Trophoblast cell (in vitro differentiated cells and primary cell): Measurements from ENCODE around the gene HDC.

Experiments
- DNase-seq, 2 donors: peaks; one replicate each; pipeline ENCODE4 v3.0.0-alpha.2; 2016
- H2AFZ ChIP-seq: 2 replicates; pipeline ENCODE4 v1.6.1; 2013; ENCODE audit warnings: low read length, moderate library complexity, mild to moderate bottlenecking; ENCODE audit not compliant: insufficient read depth, poor library complexity
- H2AK5ac ChIP-seq: 2 replicates; pipeline ENCODE4 v1.6.1; 2013; ENCODE audit warnings: mild to moderate bottlenecking, low read length
- H2BK120ac ChIP-seq: 2 replicates; pipeline ENCODE4 v1.6.1; 2013; ENCODE audit warnings: low read length, mild to moderate bottlenecking, moderate library complexity; ENCODE audit not compliant: insufficient read depth, poor library complexity
- H2BK12ac ChIP-seq: 2 replicates; pipeline ENCODE4 v1.6.1; 2013; ENCODE audit warnings: mild to moderate bottlenecking, low read length, moderate library complexity
- H2BK5ac ChIP-seq: 2 replicates; pipeline ENCODE4 v1.6.1; 2013; ENCODE audit warnings: low read length, low read depth, moderate library complexity, mild to moderate bottlenecking; ENCODE audit not compliant: poor library complexity
- H3K14ac ChIP-seq: 2 replicates; pipeline ENCODE4 v1.6.1; 2013; ENCODE audit warnings: mild to moderate bottlenecking, low read length
- H3K18ac ChIP-seq: 2 replicates; pipeline ENCODE4 v1.6.1; 2013; ENCODE audit warnings: mild to moderate bottlenecking, low read length
- H3K23ac ChIP-seq: 2 replicates; pipeline ENCODE4 v1.6.1; 2013; ENCODE audit warnings: low read length
- H3K27ac ChIP-seq: 2 replicates; pipeline ENCODE4 v1.5.1; 2013; ENCODE audit warnings: low read depth, mild to moderate bottlenecking, inconsistent platforms, low read length, moderate library complexity
- H3K27me3 ChIP-seq: 2 replicates; pipeline ENCODE4 v1.6.1; 2013; ENCODE audit warnings: inconsistent platforms, mild to moderate bottlenecking, low read length, moderate library complexity; ENCODE audit not compliant: insufficient read depth
- H3K36me3 ChIP-seq, 2 experiments: 1 replicate in 1 of 2; 2 replicates in 1 of 2; pipeline ENCODE4 v1.6.1; 2013; ENCODE audit warnings: low read length in 2 of 2, mild to moderate bottlenecking in 2 of 2, moderate library complexity in 1 of 2; ENCODE audit not compliant: insufficient read depth in 2 of 2, control insufficient read depth in 1 of 2
- H3K4ac ChIP-seq: 2 replicates; pipeline ENCODE4 v1.6.1; 2013; ENCODE audit warnings: low read depth, mild to moderate bottlenecking, low read length, moderate library complexity
- H3K4me1 ChIP-seq, 2 experiments: 1 replicate in 1 of 2; 2 replicates in 1 of 2; pipeline ENCODE4 v1.6.1; 2013; ENCODE audit warnings: low read length in 2 of 2, mild to moderate bottlenecking in 2 of 2, moderate library complexity in 1 of 2; ENCODE audit not compliant: insufficient read depth in 2 of 2, control insufficient read depth in 1 of 2
- H3K4me2 ChIP-seq: 2 replicates; pipeline ENCODE4 v1.6.1; 2013; ENCODE audit warnings: inconsistent platforms, mild to moderate bottlenecking, low read length, moderate library complexity
- H3K4me3 ChIP-seq: 2 replicates; pipeline ENCODE4 v1.5.1; 2013; ENCODE audit warnings: mild to moderate bottlenecking, low read depth, low read length, inconsistent platforms
- H3K79me1 ChIP-seq: one replicate; pipeline ENCODE4 v1.6.1; 2013; ENCODE audit warnings: low read length
- H3K79me2 ChIP-seq: 2 replicates; pipeline ENCODE4 v1.6.1; 2013; ENCODE audit warnings: low read length, mild to moderate bottlenecking; ENCODE audit not compliant: control insufficient read depth, insufficient read depth, poor library complexity
- H3K9ac ChIP-seq: 2 replicates; pipeline ENCODE4 v1.6.1; 2013; ENCODE audit warnings: mild to moderate bottlenecking, low read length
- H3K9me3 ChIP-seq: 2 replicates; pipeline ENCODE4 v1.6.1; 2013; ENCODE audit warnings: low read depth, mild to moderate bottlenecking, control low read depth, inconsistent platforms, low read length; ENCODE audit not compliant: insufficient read depth
- H4K12ac ChIP-seq: 2 replicates; pipeline ENCODE4 v1.6.1; 2013; ENCODE audit warnings: low read depth, mild to moderate bottlenecking, low read length, moderate library complexity
- H4K8ac ChIP-seq: 2 replicates; pipeline ENCODE4 v1.6.1; 2013; ENCODE audit warnings: low read depth, mild to moderate bottlenecking, low read length, moderate library complexity
- H4K91ac ChIP-seq: one replicate; pipeline ENCODE4 v1.6.1; 2013; ENCODE audit warnings: low read depth, mild to moderate bottlenecking, low read length, moderate library complexity
- WGBS: extraction: QIAGEN DNeasy Blood & Tissue Kit; methylation state at CpG from one replicate; pipeline ENCODE4 v1.1.7; 2013; ENCODE audit warnings: missing lambda C conversion rate; ENCODE audit not compliant: insufficient read length, insufficient coverage; ENCODE audit errors: extremely low coverage; 5-methylcytosine and 5-hydroxymethylcytosine counted together

Gene HDC

DNA sequence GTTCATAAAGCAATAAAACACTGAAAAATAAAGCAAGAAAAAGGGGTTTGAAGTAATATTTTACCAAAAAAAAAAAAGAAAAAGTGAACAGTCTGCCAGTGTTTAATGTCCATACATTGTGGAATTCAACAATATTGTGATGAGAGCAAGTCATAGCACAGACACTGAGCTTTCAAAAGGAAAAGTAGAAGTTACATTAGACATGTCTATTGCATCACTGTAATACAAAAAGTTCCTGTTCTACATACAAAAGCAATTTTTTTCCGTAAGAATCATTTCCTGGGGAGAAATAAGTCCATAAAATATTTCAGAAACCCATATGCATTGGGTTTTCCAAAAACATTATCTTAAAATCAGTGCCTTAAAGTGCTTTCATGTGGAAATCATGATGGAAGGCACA is 11.8 kb upstream of the HDC start:
- Histone ChIP-seq H3K14ac (no peak overlapping the region), H3K4ac (no peak overlapping the region), H2BK120ac (no peak overlapping the region), H3K4me2 (no peak overlapping the region), H3K4me3 (no peak overlapping the region), H3K23ac (no peak overlapping the region), H4K91ac (no peak overlapping the region), H3K27ac (no peak overlapping the region), H4K8ac (no peak overlapping the region), H3K9me3 (no peaks in the 10 kb centered on the region), H3K36me3 (peaks cover 0 to 5% of the 10 kb centered on the region in 2 experiments), H3K9ac (no peak overlapping the region), H2BK12ac (no peak overlapping the region), H4K12ac (no peak overlapping the region), H3K4me1 (no peaks in the 10 kb centered on the region), H2AFZ (no peak overlapping the region), H3K18ac (no peak overlapping the region), H2BK5ac (no peak overlapping the region), H3K79me1 (no peaks in the 10 kb centered on the region), H2AK5ac (no peak overlapping the region), H3K27me3 (no peaks in the 10 kb centered on the region), H3K79me2 (no peaks in the 10 kb centered on the region)
- DNase-seq, result no peak
- WGBS, result no CpG with 5 or more reads among the region's 1 CpG

DNA sequence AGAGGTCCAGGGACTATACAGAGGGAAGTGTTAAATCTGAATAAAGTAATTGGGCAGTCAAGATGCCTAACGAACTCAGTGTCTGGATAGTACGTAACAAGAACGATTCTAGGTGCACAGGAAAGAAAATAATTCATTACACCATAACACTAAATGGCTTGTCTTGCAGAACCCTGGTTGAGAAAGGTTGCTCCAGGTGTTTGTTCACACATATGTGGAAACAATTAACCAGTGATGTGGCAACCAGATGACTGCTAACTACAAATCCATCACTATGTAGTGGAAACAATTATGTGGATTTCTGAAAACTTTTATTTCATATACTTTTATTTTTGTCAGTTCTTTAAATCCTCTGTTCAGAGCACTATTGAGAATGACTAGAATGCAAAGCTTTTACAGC is 10.4 kb upstream of the HDC start:
- Histone ChIP-seq H2BK12ac (no peak overlapping the region), H4K91ac (no peak overlapping the region), H2BK5ac (no peak overlapping the region), H4K8ac (no peak overlapping the region), H2AK5ac (no peak overlapping the region), H3K9me3 (no peaks in the 10 kb centered on the region), H3K9ac (no peak overlapping the region), H3K27ac (no peak overlapping the region), H2AFZ (no peak overlapping the region), H3K36me3 (peaks cover 0 to 4% of the 10 kb centered on the region in 2 experiments), H3K4me3 (no peak overlapping the region), H4K12ac (no peak overlapping the region), H3K14ac (no peak overlapping the region), H2BK120ac (no peak overlapping the region), H3K4me2 (no peak overlapping the region), H3K79me1 (no peaks in the 10 kb centered on the region), H3K23ac (no peak overlapping the region), H3K4ac (no peak overlapping the region), H3K27me3 (no peaks in the 10 kb centered on the region), H3K18ac (no peak overlapping the region), H3K4me1 (no peaks in the 10 kb centered on the region), H3K79me2 (no peaks in the 10 kb centered on the region)
- no peak for DNase-seq
- no CpG with 5 or more reads among the region's 3 CpGs for WGBS

DNA sequence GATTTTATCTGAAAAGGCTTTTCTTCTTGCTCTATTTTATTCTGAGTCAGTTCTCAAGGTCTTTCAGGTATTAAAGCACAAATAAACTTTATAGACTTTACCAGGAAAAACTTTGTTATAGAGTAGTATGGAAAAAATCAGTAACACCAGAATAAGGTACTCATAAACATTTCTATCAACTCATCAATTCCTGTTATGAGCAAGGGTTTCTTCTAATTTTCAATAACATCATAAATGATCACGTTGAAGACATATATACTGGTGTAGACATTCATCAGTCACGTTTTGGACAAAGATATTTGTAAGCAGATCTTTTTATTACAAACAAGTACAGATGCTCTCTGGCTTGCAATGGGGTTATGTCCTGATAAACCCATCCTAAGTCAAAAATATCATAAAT is 9.6 kb upstream of the HDC start:
- no peak overlapping the region for H4K8ac ChIP-seq
- no peak overlapping the region for H3K23ac ChIP-seq
- no peaks in the 10 kb centered on the region for H3K36me3 ChIP-seq
- no peaks in the 10 kb centered on the region for H3K79me2 ChIP-seq
- H2AFZ ChIP-seq, result no peak overlapping the region
- H3K4me3 ChIP-seq, result no peak overlapping the region
- no peaks in the 10 kb centered on the region for H3K79me1 ChIP-seq
- H3K9me3 ChIP-seq, result no peaks in the 10 kb centered on the region
- no peak for DNase-seq
- H3K4me1 ChIP-seq, result no peaks in the 10 kb centered on the region
- H3K14ac ChIP-seq, result no peak overlapping the region
- H2BK12ac ChIP-seq, result no peak overlapping the region
- no peak overlapping the region for H2BK5ac ChIP-seq
- H4K91ac ChIP-seq, result no peak overlapping the region
- H3K9ac ChIP-seq, result no peak overlapping the region
- no peak overlapping the region for H2AK5ac ChIP-seq
- H3K27ac ChIP-seq, result no peak overlapping the region
- no peak overlapping the region for H3K4ac ChIP-seq
- no peaks in the 10 kb centered on the region for H3K27me3 ChIP-seq
- no peak overlapping the region for H2BK120ac ChIP-seq
- no peak overlapping the region for H3K4me2 ChIP-seq
- no peak overlapping the region for H3K18ac ChIP-seq
- H4K12ac ChIP-seq, result no peak overlapping the region
- WGBS, result no CpG with 5 or more reads among the region's 2 CpGs

DNA sequence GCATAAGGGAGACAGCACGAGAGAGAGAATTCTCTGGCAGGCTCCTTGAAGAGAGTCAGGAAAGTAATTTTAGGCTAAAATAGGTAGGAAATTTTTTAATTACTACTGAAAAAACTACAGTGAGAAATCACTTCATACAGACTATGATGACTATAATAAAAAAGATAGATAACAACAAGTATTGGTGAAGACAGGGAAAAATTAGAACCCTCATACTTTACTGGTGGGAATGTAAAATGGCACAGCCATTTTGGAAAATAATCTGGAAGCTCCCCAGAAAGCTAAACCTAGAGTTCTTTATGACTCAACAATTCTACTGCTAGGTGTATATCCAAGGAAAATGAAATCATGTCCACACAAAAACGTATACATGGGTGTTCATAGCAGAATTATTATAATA is 2.1 kb upstream of the HDC start:
- Histone ChIP-seq H3K27me3 (no peaks in the 10 kb centered on the region), H3K14ac (no peak overlapping the region), H3K9ac (no peak overlapping the region), H4K12ac (no peak overlapping the region), H3K79me1 (no peaks in the 10 kb centered on the region), H4K91ac (no peak overlapping the region), H2BK12ac (no peak overlapping the region), H2AK5ac (no peak overlapping the region), H3K79me2 (no peaks in the 10 kb centered on the region), H2BK120ac (no peak overlapping the region), H3K36me3 (no peaks in the 10 kb centered on the region), H3K4ac (no peak overlapping the region), H3K23ac (no peak overlapping the region), H3K4me2 (no peak overlapping the region), H3K4me3 (no peak overlapping the region), H4K8ac (no peak overlapping the region), H3K4me1 (no peaks in the 10 kb centered on the region), H3K9me3 (peaks cover 3% of the 10 kb centered on the region), H3K27ac (no peak overlapping the region), H3K18ac (no peak overlapping the region), H2BK5ac (no peak overlapping the region), H2AFZ (no peak overlapping the region)
- no peak for DNase-seq
- no CpG with 5 or more reads among the region's 2 CpGs for WGBS
